DMS153 treated with DMSO at 0.1 percent for 48 hours (cell line): ENCODE results near the gene ANHX.

Experiments
- DNase-seq: peaks from one replicate; lab custom pipeline; 2025; ENCODE audit not compliant: unreplicated experiment; lab: John Stamatoyannopoulos, UW

The ANHX gene

DNA sequence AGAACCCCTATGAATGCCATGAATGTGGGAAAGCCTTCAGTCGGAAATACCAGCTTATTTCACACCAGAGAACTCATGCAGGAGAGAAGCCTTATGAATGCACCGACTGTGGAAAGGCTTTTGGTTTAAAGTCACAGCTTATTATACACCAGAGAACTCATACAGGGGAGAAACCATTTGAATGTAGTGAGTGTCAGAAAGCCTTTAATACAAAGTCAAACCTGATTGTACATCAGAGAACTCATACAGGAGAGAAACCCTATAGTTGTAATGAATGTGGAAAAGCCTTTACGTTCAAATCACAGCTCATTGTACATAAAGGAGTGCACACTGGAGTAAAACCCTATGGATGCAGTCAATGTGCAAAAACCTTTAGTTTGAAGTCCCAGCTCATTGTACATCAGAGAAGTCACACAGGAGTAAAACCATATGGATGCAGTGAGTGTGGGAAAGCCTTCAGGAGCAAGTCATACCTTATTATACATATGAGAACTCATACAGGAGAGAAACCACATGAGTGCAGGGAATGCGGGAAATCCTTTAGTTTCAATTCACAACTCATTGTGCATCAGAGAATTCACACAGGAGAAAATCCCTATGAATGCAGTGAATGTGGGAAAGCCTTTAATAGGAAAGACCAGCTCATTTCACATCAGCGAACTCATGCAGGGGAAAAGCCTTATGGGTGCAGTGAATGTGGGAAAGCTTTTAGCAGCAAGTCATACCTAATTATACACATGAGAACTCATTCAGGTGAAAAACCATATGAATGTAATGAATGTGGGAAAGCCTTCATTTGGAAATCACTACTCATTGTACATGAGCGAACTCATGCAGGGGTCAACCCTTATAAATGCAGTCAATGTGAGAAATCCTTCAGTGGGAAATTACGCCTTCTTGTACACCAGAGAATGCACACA is 32.1 kb downstream of the ANHX start:
- DNase-seq, result peak; percentile 74

DNA sequence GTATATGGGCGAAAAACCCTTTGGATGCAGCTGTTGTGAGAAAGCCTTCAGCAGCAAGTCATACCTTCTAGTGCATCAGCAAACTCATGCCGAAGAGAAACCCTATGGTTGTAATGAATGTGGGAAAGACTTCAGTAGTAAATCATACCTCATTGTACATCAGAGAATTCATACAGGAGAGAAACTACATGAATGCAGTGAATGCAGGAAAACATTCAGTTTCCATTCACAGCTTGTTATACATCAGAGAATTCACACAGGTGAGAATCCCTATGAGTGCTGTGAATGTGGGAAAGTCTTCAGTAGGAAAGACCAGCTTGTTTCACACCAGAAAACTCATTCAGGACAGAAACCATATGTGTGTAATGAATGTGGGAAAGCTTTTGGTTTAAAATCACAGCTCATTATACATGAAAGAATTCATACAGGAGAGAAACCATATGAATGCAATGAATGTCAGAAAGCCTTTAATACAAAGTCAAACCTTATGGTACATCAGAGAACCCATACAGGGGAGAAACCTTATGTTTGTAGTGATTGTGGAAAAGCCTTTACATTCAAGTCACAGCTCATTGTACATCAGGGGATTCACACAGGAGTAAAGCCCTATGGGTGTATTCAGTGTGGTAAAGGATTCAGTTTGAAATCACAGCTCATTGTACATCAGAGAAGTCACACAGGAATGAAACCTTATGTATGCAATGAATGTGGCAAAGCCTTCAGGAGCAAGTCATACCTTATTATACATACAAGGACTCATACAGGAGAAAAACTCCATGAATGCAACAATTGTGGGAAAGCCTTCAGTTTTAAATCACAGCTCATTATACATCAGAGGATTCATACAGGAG is 33.0 kb downstream of the ANHX start:
- DNase-seq, result peak; percentile 74

DNA sequence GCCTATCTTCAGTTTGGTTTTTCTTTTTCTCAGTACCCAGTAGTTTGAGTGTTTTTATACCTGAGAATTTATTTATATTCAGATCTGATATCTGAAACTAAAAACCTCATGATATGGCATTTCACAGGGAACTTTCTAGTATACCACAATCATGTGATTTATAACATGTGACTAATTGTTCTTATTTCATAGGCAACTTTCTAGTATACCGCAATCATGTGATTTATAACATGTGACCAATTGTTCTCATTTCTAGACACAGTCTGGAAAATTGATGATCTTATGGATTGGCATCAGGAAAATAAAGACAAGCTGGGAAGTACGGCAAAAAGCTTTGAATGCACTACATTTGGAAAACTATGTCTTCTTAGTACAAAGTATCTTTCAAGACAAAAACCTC is 33.8 kb downstream of the ANHX start:
- no peak for DNase-seq

DNA sequence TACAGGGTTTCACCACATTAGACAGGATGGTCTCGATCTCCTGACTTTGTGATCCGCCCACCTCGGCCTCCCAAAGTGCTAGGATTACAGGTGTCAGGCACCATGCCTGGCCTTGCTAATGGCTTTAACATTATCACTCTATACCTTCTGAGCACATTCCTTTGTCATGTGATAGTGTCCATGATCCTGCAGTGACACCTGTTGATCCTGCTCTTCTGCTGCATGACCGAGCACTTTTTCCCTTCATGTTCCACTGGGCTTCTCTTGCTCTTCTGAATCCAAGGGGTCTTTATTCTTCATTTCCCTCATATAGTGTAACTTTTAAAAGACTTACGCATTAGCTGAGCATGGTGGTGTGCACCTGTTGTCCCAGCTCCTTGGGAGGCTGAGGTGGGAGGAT is 42.8 kb downstream of the ANHX start:
- DNase-seq, result no peak

DNA sequence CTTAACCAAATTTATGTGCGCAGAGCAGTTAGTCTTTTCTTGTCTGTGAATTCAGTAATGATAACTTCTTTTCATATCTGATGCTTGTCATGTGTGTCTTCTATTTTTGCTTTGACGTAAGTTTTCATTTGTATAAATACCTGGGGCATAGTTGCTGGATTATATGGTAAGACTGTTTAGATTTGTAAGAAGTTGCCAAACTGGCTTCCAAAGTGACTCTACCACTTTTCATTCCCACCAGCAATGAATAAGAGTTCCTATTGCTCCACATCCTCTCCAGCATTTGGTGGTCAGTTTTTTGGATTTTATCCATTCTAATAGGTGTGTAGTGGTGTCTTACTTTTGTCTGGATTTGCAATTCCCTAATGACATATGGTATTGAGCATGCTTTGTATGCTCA is 45.5 kb downstream of the ANHX start:
- no peak for DNase-seq

GRCh38 chr12:133181238-133181959 is 54.3 kb downstream of the ANHX start, which contains the start of gene ZNF268:
Gene ZNF268, plus strand, starts transcription at chr12:133181495. Its CDS starts 503 bp downstream, at chr12:133181998.
- peak; percentile 90 for DNase-seq

DNA sequence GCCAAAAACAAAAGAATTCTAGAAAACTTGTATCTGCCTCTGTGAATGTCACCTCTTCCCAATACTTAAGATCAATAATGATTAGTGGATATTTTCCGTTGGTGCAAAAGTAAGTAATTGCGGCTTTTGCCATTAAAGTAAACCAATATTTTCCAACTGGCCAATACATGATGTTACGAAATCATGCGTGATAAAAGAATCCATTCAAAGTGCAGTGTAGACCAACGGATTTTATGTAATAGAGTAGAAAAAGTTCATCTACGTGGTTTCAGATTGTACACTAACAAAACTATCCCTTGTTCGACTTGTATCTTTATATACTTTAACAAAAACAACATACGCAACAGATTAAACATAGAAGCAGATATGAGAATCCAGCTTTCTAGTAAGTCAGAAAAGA is 55.0 kb downstream of the ANHX start:
- DNase-seq, result no peak

GRCh38 chr12:133174901-133175300 is 60.8 kb downstream of the ANHX start:
- DNase-seq, result no peak

DNA sequence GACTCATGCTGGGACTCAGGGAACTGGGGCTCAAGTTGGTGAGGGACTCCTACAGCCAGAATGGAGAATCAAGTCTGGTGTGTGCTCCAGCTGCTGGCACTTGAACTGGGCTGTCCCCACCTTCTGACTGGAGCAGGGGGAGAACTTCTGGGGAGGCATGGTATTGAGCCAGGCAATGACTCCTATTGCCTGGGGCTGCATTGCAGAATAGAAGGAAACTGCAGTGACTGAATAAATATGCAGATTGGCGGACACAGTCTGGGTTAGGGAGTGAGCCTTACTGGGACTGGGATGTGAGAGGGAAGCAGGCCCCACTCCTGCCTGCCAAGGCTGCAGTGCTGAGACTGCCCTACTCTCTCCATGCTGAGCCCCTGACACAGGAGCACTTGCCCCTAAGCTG is 63.2 kb downstream of the ANHX start:
- no peak for DNase-seq
